Measurements from ENCODE around the gene LPP.

The LPP gene

GRCh38 chr3:188218603-188219002 is 64.6 kb downstream of the LPP start:
- no peak for DNase-seq (ENCODE audit: low read depth in 2 of 2, low spot score in 1 of 2)

- DNase-seq (ENCODE audit: low read depth in 2 of 2, low spot score in 1 of 2) = no peak
Observed at GRCh38 chr3:188219147-188219546, 65.2 kb downstream of the LPP start.

DNA sequence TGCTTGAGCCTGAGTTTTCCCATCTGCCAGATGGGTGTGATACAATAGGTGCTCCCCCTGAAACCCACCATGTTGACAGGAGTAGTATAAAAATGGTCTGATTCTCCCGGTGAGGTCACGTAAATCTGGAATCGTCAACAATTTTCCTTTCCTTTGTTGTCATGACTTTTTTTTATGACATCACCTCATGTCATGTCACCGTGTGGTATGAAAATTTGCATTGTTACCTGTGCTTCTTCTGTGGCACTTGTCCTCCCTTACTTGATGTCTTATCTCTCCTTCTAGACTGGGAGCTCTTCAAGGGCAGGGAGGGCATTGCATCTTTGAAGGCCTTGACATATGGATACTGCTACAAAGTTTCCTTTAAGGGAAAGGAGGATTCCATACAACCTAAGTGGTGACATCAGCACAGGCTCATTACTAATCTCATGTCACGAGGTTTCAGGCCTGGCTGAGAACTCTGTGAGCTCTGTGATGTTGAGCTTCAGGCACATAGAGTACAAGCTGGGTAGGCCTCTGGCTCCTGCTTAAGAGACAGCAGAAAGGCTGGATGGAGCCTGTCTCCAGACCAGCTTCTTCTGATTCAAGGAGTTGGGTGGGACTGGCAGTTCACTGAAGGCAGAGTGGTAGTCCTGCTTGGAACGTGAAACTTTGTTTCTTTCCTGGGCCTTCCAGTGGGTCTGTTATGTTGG is 66.3 kb downstream of the LPP start:
- DNase-seq (ENCODE audit: low read depth in 2 of 2, low spot score in 1 of 2) = no peak

DNA sequence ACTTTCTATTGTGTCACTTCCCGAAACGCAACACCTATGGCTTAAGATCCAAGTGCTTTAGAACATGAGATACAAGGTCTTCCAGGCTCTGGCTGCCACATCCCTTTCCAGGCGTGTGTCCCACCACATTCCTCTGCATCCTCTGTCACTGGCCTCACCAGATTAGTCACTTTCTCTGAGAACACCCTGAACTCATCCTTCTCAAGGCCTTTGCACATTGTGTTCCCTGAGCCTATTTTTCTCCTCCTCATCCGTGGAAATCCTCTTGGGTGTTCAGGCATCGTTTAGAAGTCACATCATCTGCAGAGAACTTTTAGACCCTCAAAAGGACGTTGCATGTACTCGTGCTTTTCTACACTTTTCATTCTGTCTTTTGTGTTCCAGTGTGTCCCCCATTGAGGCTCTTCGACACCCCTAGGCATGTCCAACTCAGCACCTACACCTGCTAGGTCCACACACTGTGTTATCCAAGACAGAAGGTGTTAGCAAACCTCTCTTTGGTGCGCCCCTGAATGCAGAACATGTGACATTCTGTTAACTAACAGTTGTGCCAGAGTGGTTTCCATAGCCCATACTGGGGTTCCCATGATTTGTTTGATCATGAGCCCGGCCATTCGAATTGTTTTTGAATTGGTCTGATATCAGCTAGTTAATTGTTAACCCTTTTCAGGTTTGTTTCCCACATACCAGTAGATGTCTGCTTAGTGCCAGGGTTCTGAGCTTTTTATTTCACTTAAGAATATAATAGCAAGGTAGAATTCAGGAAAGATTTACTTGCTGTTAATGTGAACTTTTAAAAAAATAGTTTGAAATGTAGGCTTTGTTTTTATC is 67.2 kb downstream of the LPP start:
- no peak for DNase-seq (ENCODE audit: low read depth in 2 of 2, low spot score in 1 of 2)

DNA sequence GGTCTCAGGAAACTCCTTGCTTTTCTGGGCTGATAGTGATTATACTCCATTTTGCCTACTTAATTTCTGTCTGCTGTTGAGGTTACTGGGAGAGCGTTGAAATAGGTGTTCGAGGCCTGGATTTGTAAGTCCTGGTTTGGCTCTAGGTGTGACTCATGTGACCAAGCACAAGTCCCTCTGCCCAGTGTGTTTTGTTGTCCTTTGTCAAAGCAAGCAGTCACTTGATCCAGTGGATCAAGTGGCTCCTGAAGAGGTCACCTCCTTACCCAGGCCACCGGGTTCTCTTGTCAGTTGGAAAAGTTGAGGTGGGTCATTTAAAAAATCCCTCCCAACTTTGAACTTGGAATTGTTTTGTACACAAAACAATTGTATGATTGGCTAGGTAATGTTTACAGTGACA is 70.0 kb downstream of the LPP start:
- DNase-seq (ENCODE audit: low read depth in 2 of 2, low spot score in 1 of 2) = no peak

GRCh38 chr3:188227442-188227841 is 73.5 kb downstream of the LPP start:
- no peak for DNase-seq (ENCODE audit: low read depth in 2 of 2, low spot score in 1 of 2)

GRCh38 chr3:188229177-188229576 is 75.2 kb downstream of the LPP start:
- DNase-seq (ENCODE audit: low read depth in 2 of 2, low spot score in 1 of 2) = no peak

GRCh38 chr3:188229726-188230125 is 75.8 kb downstream of the LPP start:
- DNase-seq (ENCODE audit: low read depth in 2 of 2, low spot score in 1 of 2) = no peak

- DNase-seq (ENCODE audit: low read depth in 2 of 2, low spot score in 1 of 2) = no peak
Observed at GRCh38 chr3:188230962-188231361, 77.0 kb downstream of the LPP start.

GRCh38 chr3:188231456-188231855 is 77.5 kb downstream of the LPP start:
- no peak for DNase-seq (ENCODE audit: low read depth in 2 of 2, low spot score in 1 of 2)

GRCh38 chr3:188232656-188233055 is 78.7 kb downstream of the LPP start:
- no peak for DNase-seq (ENCODE audit: low read depth in 2 of 2, low spot score in 1 of 2)

- no peak for DNase-seq (ENCODE audit: low read depth in 2 of 2, low spot score in 1 of 2)
Observed at GRCh38 chr3:188233320-188233719, 79.4 kb downstream of the LPP start.

- DNase-seq (ENCODE audit: low read depth in 2 of 2, low spot score in 1 of 2) = no peak
Observed at GRCh38 chr3:188234132-188234531, 80.2 kb downstream of the LPP start.

DNA sequence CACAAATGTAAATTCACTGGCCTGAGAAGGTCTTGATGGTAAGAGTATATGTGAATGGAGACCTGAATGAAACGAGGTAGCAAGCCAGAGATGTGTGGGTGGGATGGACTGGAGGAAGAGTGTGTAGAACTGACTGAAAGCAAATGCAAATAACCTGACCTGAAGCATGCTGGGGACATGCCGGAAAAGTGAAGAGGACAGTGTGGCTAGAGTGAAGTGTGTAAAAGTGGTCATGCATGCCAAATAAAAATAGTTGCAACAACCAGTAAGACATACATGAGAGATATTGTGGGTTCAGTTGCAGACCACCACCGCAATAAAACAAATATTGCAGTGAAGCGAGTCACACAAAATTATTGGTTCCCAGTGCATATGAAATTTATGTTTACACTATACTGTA is 82.3 kb downstream of the LPP start:
- DNase-seq (ENCODE audit: low read depth in 2 of 2, low spot score in 1 of 2) = no peak

GRCh38 chr3:188239035-188239434 is 85.1 kb downstream of the LPP start:
- no peak for DNase-seq (ENCODE audit: low read depth in 2 of 2, low spot score in 1 of 2)

DNA sequence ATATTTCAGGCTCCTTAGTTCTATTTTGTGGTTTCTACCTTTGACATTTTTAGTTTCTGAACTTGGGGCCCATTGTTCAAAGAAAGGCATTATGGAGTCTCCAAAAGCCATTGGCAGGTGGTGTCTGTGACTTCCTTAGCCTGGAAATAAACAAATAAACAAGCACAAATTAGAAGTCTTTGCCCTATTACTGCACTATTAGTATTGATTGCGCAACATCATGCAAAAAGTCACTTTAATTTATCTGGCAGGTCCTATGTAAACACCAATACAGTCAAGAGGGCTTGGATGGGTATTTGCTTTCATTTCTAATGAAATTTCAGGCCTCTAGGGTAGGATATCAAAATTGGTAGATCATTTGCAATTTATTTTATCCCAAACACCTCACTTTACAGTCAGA is 85.6 kb downstream of the LPP start:
- no peak for DNase-seq (ENCODE audit: low read depth in 2 of 2, low spot score in 1 of 2)

GRCh38 chr3:188240189-188240981 is 86.4 kb downstream of the LPP start:
- no peak for DNase-seq (ENCODE audit: low read depth in 2 of 2, low spot score in 1 of 2)

GRCh38 chr3:188241072-188241471 is 87.1 kb downstream of the LPP start:
- no peak for DNase-seq (ENCODE audit: low read depth in 2 of 2, low spot score in 1 of 2)

GRCh38 chr3:188241883-188242282 is 87.9 kb downstream of the LPP start:
- DNase-seq (ENCODE audit: low read depth in 2 of 2, low spot score in 1 of 2) = no peak

GRCh38 chr3:188242436-188243123 is 88.6 kb downstream of the LPP start:
- no peak for DNase-seq (ENCODE audit: low read depth in 2 of 2, low spot score in 1 of 2)

DNA sequence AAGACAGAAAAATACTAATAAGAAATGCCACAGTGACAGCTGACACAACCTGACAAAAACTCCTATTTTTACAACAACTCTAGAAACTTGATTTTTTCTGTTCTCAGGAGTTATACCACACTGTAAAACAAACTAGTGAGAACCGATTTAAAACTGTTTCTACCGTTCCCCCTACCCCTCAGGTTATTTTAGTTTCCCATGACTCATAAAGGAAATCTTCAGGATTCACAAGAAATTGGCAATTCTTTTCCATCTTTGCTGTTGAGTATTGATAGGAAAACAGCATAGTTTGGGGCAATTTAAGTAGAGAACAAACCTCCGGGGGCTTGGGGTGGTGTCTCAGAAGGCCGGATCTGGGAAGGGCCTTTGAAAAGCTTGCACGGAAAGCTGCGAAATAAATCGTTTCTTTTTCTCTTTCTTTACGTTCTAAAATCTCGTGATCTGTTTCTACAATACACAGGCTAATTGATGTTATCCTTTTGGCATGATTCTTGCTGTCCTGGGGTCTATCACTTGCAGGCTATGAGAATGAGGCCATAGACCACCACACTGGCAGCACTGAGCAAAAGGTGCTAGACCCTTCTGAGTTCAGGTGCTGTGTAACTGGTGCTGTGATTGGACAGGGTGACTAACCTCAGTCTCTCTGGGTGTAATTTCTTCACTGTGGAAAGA is 89.3 kb downstream of the LPP start:
- DNase-seq (ENCODE audit: low read depth in 2 of 2, low spot score in 1 of 2) = no peak

All from stimulated activated CD8-positive, alpha-beta memory T cell treated with anti-CD3 and anti-CD28 coated beads, Interleukin-4, amount 100 ng/mL, for 4 hours (primary cell).